Fibroblast of pulmonary artery (primary cell): ENCODE measurements around the gene COL4A1.

ENCODE experiments used
- DNase-seq: peaks from one replicate; pipeline ENCODE4 v3.0.0-alpha.2; 2010; ENCODE audit warnings: low read depth
- H3K4me3 ChIP-seq: replicated peaks from 2 replicates; pipeline ENCODE4 v1.5.1; 2011; ENCODE audit warnings: low read depth, mild to moderate bottlenecking, control low read depth, low read length, moderate library complexity
- CTCF ChIP-seq: IDR thresholded peaks from 2 replicates; pipeline ENCODE4 v1.5.1; 2011; ENCODE audit warnings: mild to moderate bottlenecking, control low read depth, low read length, inconsistent platforms; ENCODE audit errors: missing control alignments

Gene COL4A1

DNA sequence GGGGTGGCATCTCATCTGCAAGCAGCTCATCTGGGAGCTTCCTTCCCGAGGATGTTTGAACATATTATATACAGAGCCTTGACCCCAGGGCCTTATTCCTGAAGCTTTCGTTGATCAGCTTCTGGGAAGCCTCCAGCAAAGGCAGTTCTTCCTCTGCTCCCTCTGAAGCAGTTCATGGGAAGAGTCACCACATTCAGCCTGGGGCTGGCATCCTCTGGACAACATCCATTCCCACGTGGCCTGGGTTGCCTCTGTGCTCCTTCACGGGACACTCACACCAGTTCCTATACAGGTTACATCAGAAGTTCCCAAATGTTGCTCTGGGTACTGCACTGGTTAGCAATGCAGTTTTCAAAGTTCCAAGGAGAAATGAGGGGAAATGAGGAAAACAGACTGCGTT lies 29.7 kb upstream of the COL4A1 start:
- DNase-seq, result no peak
- TF ChIP-seq CTCF, result no peak
- H3K4me3 ChIP-seq, result no peak overlapping the region

GRCh38 chr13:110336108-110336507 lies 29.2 kb upstream of the COL4A1 start:
- no peak for TF ChIP-seq CTCF
- no peak overlapping the region for H3K4me3 ChIP-seq
- no peak for DNase-seq

DNA sequence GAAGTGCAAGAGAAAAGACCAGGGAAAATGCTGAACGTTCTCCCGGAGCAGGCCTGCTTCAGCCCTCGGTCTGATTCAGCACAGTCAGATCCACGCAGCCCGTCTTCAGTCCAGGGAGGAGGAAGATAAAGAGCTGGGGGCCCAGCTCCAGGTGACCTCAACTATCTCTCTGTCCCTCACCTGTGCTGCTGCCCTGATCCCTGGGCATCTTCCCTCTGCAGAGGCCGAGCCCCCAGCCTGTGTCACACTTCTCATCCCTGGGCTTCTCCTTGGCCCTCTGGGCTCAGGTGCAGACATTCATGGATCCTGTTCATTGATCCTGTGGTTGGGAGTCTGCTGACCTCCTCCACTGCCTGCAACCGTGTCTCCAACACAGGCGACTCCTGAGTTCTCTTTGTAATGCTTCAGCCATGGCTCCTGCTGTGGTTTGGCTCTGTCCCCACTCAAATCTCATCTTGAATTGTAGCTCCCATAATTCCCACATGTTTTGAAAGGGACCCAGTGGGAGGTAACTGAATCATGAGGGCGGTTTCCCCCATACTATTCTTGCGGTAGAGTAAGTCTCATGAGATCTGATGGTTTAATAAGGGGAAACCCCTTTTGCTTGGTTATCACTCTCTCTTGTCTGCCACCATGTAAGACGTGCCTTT lies 28.0 kb upstream of the COL4A1 start:
- H3K4me3 ChIP-seq, result no peak overlapping the region
- no peak for TF ChIP-seq CTCF
- DNase-seq, result no peak

- DNase-seq, result no peak
- TF ChIP-seq CTCF, result no peak
- H3K4me3 ChIP-seq, result no peak overlapping the region
Measured at GRCh38 chr13:110334256-110334655, 27.3 kb upstream of the COL4A1 start.

DNA sequence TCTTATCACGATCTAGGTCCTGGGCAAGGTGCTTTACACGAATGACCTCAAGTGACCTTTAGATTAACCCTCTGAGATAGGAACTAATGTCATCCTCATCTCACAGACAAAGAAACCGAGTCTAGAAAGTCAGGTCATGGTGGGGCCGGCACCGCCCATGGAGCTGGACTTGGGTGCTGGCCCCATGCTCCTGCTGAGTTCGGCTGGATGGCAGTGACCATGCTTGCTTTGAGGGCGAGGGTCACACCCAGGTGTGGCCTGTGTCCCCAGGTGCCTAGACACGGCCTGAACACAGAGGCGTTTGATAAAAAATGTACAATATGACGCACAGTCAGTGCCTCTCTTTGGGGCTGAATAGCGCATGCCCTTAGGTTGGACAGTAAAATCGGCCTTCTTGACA lies 26.9 kb upstream of the COL4A1 start:
- no peak for TF ChIP-seq CTCF
- no peak for DNase-seq
- no peak overlapping the region for H3K4me3 ChIP-seq

GRCh38 chr13:110332750-110333149 lies 25.8 kb upstream of the COL4A1 start:
- TF ChIP-seq CTCF, result no peak
- no peak overlapping the region for H3K4me3 ChIP-seq
- DNase-seq, result no peak

DNA sequence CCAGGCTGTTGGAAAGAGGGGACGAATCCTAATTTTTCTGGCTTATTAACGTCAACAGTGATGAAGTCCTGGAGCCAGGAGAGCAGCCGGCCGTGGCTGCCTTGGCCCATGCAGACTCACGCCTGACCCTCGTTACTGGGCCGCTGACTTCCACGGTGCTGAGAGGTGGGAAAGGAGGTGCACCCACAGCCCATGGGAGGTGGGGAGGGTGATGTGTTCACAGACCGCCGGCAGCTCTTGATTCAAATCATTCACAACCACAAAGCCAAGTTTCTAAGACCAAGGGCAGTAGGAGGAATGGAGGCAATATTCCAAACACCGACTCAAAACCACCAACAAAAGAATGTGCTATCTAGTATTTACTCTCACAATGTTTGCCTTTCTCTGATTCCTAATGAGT lies 24.4 kb upstream of the COL4A1 start:
- DNase-seq, result no peak
- no peak for TF ChIP-seq CTCF
- H3K4me3 ChIP-seq, result no peak overlapping the region
